ENCODE measurements around the gene EIF2A. TPM values are rescaled to one million over a fixed set of nuclear protein-coding genes. Genes with fewer than 3 reads are reported as not detected.

EIF2A gene
- total RNA-seq, 6 donors from 2014 or later: 40.1 to 202 (median 78.0) TPM

- TF ChIP-seq POLR2A (IDR thresholded peaks at IDR 0.05): no peak
- no peak for TF ChIP-seq CTCF (IDR thresholded peaks at IDR 0.05)
- no peak for TF ChIP-seq EP300 (IDR thresholded peaks at IDR 0.05)
- no peak for TF ChIP-seq POLR2AphosphoS5 (IDR thresholded peaks at IDR 0.05)
- WGBS, 2 donors: 97 to 100% methylated on average over 1 of the region's 1 CpG
- Histone ChIP-seq H3K4me3 (no peak overlapping the region), H3K27me3 (no peaks in the 10 kb centered on the region), H3K27ac (no peak overlapping the region), H3K4me1 (no peaks in the 10 kb centered on the region), H3K36me3 (peaks cover 3 to 97% (median 31%) of the 10 kb centered on the region in 4 donors), H3K9me3 (no peaks in the 10 kb centered on the region)
- ATAC-seq (ENCODE audit: low FRiP score in 2 of 2): no peak
- no peak for DNase-seq
Measured at GRCh38 chr3:150567328-150567727, 20.7 kb downstream of the EIF2A start.

- no peak for ATAC-seq (ENCODE audit: low FRiP score in 2 of 2)
- WGBS, 2 donors: 71 to 76% methylated on average over 1 of the region's 1 CpG
- peaks cover 4 to 91% (median 37%) of the 10 kb centered on the region in 4 donors for H3K36me3 ChIP-seq
- no peak for DNase-seq
- TF ChIP-seq POLR2A (IDR thresholded peaks at IDR 0.05) (no peak), POLR2AphosphoS5 (IDR thresholded peaks at IDR 0.05) (no peak), CTCF (IDR thresholded peaks at IDR 0.05) (no peak)
- H3K27ac ChIP-seq: no peak overlapping the region
- H3K4me1 ChIP-seq: no peaks in the 10 kb centered on the region
- no peaks in the 10 kb centered on the region for H3K27me3 ChIP-seq
- H3K4me3 ChIP-seq: no peak overlapping the region
- no peaks in the 10 kb centered on the region for H3K9me3 ChIP-seq
Measured at GRCh38 chr3:150577855-150578254, 31.3 kb downstream of the EIF2A start.

- no peaks in the 10 kb centered on the region for H3K4me1 ChIP-seq
- no peak overlapping the region for H3K27ac ChIP-seq
- DNase-seq (no peak), ATAC-seq (ENCODE audit: low FRiP score in 2 of 2) (no peak)
- no peaks in the 10 kb centered on the region for H3K27me3 ChIP-seq
- peaks cover 7 to 92% (median 38%) of the 10 kb centered on the region in 4 donors for H3K36me3 ChIP-seq
- H3K4me3 ChIP-seq: no peak overlapping the region
- no peak for TF ChIP-seq POLR2A (IDR thresholded peaks at IDR 0.05)
- TF ChIP-seq POLR2AphosphoS5 (IDR thresholded peaks at IDR 0.05): no peak
- no peak for TF ChIP-seq EP300 (IDR thresholded peaks at IDR 0.05)
- no peak for TF ChIP-seq CTCF (IDR thresholded peaks at IDR 0.05)
- H3K9me3 ChIP-seq: no peaks in the 10 kb centered on the region
Measured at GRCh38 chr3:150581174-150581573, 34.6 kb downstream of the EIF2A start.

- TF ChIP-seq EP300 (IDR thresholded peaks at IDR 0.05) (no peak), POLR2A (IDR thresholded peaks at IDR 0.05) (no peak), POLR2AphosphoS5 (IDR thresholded peaks at IDR 0.05) (no peak), CTCF (IDR thresholded peaks at IDR 0.05) (no peak)
- no peak for DNase-seq
- peaks cover 7 to 78% (median 30%) of the 10 kb centered on the region in 4 donors for H3K36me3 ChIP-seq
- no peaks in the 10 kb centered on the region for H3K9me3 ChIP-seq
- no peaks in the 10 kb centered on the region for H3K27me3 ChIP-seq
- peaks cover 0 to under 1% (median 0%) of the 10 kb centered on the region in 4 donors for H3K4me1 ChIP-seq
- no peak overlapping the region for H3K4me3 ChIP-seq
- no peak for ATAC-seq (ENCODE audit: low FRiP score in 2 of 2)
- 82 to 91% methylated on average over 2 of the region's 2 CpGs for WGBS, 2 donors
- no peak overlapping the region for H3K27ac ChIP-seq
Measured at GRCh38 chr3:150582620-150583019, 36.0 kb downstream of the EIF2A start.

- H3K4me1 ChIP-seq: peaks cover 0 to 4% (median 1%) of the 10 kb centered on the region in 4 donors
- WGBS, 2 donors: 63 to 72% methylated on average over 1 of the region's 1 CpG
- H3K9me3 ChIP-seq: no peaks in the 10 kb centered on the region
- no peaks in the 10 kb centered on the region for H3K27me3 ChIP-seq
- H3K27ac ChIP-seq: no peak overlapping the region
- ATAC-seq (ENCODE audit: low FRiP score in 2 of 2) (no peak), DNase-seq (no peak)
- peaks cover 7 to 74% (median 30%) of the 10 kb centered on the region in 4 donors for H3K36me3 ChIP-seq
- H3K4me3 ChIP-seq: no peak overlapping the region
- TF ChIP-seq POLR2A (IDR thresholded peaks at IDR 0.05): no peak
Measured at GRCh38 chr3:150583028-150583427, 36.4 kb downstream of the EIF2A start.
